Subcutaneous abdominal adipose tissue (tissue), 5 donors: ENCODE data around the gene RASL12.

ENCODE experiments used
- H3K27ac ChIP-seq: one replicate; pipeline ENCODE4 v1.7.0; 2013; ENCODE audit warnings: low read depth, mild to moderate bottlenecking, inconsistent platforms, low read length, moderate library complexity
- H3K27me3 ChIP-seq, 5 donors: one replicate each; pipeline ENCODE4 v1.7.0; 2013; ENCODE audit warnings: low read length in 5 of 5, inconsistent platforms in 1 of 5; ENCODE audit not compliant: control insufficient read depth in 5 of 5, insufficient read depth in 4 of 5
- H3K36me3 ChIP-seq, 5 donors: one replicate each; pipeline ENCODE4 v1.7.0; 2013; ENCODE audit warnings: low read length in 5 of 5; ENCODE audit not compliant: control insufficient read depth in 5 of 5, insufficient read depth in 5 of 5
- H3K4me1 ChIP-seq, 5 donors: one replicate each; pipeline ENCODE4 v1.7.0; 2013; ENCODE audit warnings: low read length in 5 of 5, mild to moderate bottlenecking in 3 of 5, moderate library complexity in 1 of 5; ENCODE audit not compliant: control insufficient read depth in 5 of 5, insufficient read depth in 5 of 5
- H3K4me3 ChIP-seq, 5 donors: one replicate each; pipeline ENCODE4 v1.7.0; 2013; ENCODE audit warnings: low read length in 5 of 5, low read depth in 1 of 5
- H3K9ac ChIP-seq, 5 donors: one replicate each; pipeline ENCODE4 v1.7.0; 2013; ENCODE audit warnings: low read length in 5 of 5, mild to moderate bottlenecking in 4 of 5, moderate library complexity in 3 of 5
- H3K9me3 ChIP-seq, 5 donors: one replicate each; pipeline ENCODE4 v1.7.0; 2013; ENCODE audit warnings: low read length in 5 of 5; ENCODE audit not compliant: control insufficient read depth in 5 of 5
- donor health status: healthy.
- donor health status: healthy.
- donor health status: healthy.
- donor health status: healthy.
- donor health status: healthy.

The RASL12 gene

DNA sequence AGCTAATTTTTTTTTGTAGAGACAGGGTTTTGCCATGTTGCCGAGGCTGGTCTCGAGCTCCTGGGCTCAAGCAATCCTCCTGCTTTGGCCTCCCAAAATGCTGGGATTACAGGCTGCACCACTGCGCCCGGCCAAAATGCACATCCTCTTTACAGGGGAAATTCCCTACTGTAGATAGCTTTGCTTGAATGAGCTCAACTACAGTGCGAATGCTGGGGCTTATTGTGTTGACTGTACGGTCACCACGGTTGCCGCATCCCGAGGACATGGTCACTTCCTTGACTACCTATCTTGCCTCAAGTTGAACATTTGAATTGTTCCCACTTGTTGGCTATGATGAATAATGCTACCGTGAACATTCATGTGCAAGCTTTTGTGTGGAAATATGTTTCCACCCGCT is 33.1 kb downstream of the RASL12 start:
- Histone ChIP-seq H3K9me3 (no peaks in the 10 kb centered on the region), H3K4me3 (no peak overlapping the region), H3K27me3 (peaks cover 0 to 4% (median 0%) of the 10 kb centered on the region in 5 donors), H3K36me3 (no peaks in the 10 kb centered on the region), H3K9ac (no peak overlapping the region), H3K4me1 (peaks cover 0 to 9% (median 6%) of the 10 kb centered on the region in 5 donors), H3K27ac (no peak overlapping the region)

DNA sequence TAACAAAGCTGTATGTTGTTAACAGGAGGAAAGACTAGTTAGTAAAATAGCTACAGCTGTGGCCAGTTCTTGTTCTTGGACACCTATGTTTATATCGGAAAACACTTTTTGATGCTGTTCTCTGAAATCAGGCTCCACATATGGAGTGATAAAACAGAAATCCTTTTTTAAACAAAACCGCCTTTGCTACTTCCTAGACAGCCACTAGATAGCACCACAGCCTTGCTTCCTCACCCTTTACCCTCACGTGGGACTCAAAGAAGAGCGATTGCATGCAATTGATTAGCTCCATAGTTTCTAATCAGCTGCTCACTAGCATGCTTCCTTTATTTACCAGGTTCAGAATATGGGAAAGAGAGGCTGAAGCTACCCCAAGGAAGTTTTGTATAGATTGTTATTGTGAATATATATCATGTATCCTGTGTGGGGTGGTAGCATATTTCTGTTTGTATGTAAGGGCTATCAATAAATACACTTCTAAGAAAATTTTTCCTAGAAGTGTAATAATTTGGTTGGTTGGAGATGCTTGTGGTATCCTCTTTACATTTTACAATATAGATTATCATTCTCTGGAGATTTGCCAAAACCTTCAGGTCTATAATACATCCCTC is 34.0 kb downstream of the RASL12 start:
- H3K27me3 ChIP-seq = peaks cover 0 to under 1% (median 0%) of the 10 kb centered on the region in 5 donors
- H3K9ac ChIP-seq = no peak overlapping the region
- no peak overlapping the region for H3K4me3 ChIP-seq
- H3K4me1 ChIP-seq = peaks cover 0 to 12% (median 9%) of the 10 kb centered on the region in 5 donors
- H3K36me3 ChIP-seq = no peaks in the 10 kb centered on the region
- H3K27ac ChIP-seq = no peak overlapping the region
- H3K9me3 ChIP-seq = no peaks in the 10 kb centered on the region

DNA sequence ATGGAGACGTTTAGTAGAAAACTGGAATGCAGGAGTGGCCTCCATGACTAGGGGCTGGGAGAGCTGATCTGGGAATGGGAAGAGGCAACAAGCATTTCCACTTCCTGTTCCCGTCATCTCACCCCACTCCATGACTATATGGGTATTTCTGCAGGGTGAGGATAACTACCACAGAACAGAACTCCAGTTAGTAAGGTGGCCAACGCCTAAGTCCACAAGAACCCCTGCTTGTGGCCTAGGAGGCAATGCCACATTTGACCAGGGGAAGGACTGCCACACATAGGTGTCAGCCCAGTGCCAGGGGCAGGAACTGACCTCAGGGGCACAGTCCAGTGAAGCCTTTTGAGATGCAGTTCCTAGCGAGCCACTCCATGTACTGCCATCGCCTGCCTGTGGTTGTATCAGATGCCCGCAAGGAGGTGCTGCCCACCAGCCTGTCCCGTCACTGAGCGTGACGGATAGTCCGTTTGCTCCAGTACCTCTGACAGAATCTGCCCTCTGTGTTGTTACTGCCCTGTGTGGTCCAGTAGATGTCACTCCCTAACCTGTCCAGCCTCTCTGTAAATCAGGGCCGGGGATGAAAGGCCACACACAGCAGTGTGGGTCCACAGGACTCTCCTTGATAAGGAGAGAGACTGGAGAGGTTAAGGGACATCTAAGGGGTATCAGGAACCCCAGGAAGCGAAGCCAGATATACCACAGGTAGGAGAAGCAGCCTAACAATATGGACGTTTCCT is 34.8 kb downstream of the RASL12 start:
- H3K9me3 ChIP-seq = no peaks in the 10 kb centered on the region
- no peaks in the 10 kb centered on the region for H3K36me3 ChIP-seq
- H3K4me3 ChIP-seq = no peak overlapping the region
- H3K4me1 ChIP-seq = peaks cover 0 to 20% (median 17%) of the 10 kb centered on the region in 5 donors
- no peak overlapping the region for H3K27ac ChIP-seq
- no peak overlapping the region for H3K9ac ChIP-seq
- no peaks in the 10 kb centered on the region for H3K27me3 ChIP-seq

GRCh38 chr15:65029736-65030208 is 38.0 kb downstream of the RASL12 start:
- peak overlapping the region in 3 of 5 donors; percentile 80 to 94 (median 87) for H3K4me3 ChIP-seq
- peaks cover 5 to 15% (median 13%) of the 10 kb centered on the region in 5 donors for H3K36me3 ChIP-seq
- H3K9me3 ChIP-seq = no peaks in the 10 kb centered on the region
- no peak overlapping the region for H3K9ac ChIP-seq
- H3K27me3 ChIP-seq = no peaks in the 10 kb centered on the region
- H3K27ac ChIP-seq = no peak overlapping the region
- peaks cover 0 to 27% (median 20%) of the 10 kb centered on the region in 5 donors for H3K4me1 ChIP-seq

DNA sequence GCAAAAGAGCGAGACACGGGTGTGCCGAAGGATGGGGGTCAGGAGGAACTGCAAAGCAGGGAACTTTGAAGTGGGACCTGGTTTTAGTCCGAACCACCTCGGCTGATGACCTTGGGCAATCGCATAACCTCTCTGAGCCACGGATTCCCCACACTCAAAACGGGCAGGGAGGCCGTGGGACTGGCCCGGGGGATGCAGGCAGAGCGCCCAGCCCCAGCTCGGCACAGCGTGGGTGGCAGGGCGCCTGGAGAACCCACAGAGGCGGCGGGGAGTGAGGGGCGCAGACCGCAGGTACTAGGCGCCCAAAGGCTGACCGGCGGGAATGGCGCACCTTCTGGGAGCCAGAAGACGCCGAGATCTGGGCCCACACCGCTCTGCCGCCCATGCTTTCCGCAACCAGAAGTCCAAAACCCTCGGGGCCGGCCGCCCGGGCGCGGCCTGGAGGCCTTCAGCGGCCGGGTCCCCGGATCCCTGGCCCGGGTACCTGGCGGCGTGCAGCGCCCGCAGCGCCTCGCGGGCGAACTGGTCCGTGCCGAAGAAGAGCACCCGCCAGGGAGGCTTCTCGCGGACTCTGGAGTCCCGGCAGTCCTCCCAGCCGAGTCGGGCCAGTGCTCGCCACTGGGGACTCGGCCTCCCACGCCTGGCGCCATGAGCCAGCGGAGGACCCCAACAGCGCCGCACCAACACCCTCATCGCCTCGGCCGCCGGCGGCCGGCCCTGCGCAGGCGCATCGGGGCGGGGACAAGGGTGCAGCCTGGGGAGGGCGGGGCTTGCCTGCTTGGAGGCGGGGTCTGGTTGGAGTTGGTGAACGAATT is 38.7 kb downstream of the RASL12 start, which contains the start of gene MTFMT:
TSS of gene MTFMT (minus strand) at position 719 of the 815 bp plus-strand sequence. CDS start at position 693, 26 bp downstream.
- Histone ChIP-seq H3K27ac (no peak within 1 kb of the TSS), H3K27me3 (no peaks in the 10 kb centered on the region), H3K9ac (peak within 1 kb of the TSS; percentile 52 to 96 (median 92)), H3K36me3 (peaks cover 5 to 21% (median 17%) of the 10 kb centered on the region in 5 donors), H3K4me3 (peak within 1 kb of the TSS; percentile 80 to 94 (median 87)), H3K9me3 (no peaks in the 10 kb centered on the region), H3K4me1 (peaks cover 0 to 27% (median 20%) of the 10 kb centered on the region in 5 donors)

DNA sequence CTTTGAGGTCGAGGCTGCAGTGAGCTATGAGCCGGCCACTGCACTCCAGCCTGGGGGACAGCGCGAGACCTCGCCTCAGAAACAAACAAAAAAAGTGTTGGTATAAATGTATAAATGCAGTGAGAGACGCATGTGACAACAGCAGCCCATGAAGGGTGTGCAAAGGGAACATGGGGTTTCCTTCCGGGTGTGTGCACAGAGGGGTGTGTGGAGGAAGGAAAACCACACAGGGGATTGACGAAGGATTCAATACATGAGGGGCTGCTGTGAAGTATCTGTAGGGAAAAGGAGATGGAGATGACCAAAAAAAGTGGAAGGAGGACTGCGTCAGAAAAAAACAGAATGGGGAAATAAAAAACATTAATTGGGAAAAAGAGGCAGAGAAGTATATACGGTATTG is 39.5 kb downstream of the RASL12 start:
- no peak overlapping the region for H3K27ac ChIP-seq
- no peaks in the 10 kb centered on the region for H3K27me3 ChIP-seq
- H3K9me3 ChIP-seq = no peaks in the 10 kb centered on the region
- H3K36me3 ChIP-seq = peaks cover 5 to 24% (median 22%) of the 10 kb centered on the region in 5 donors
- H3K9ac ChIP-seq = peak overlapping the region; percentile 19 to 96 (median 92)
- H3K4me3 ChIP-seq = peak overlapping the region; percentile 80 to 94 (median 87)
- H3K4me1 ChIP-seq = peaks cover 0 to 24% (median 18%) of the 10 kb centered on the region in 5 donors

- H3K9ac ChIP-seq = no peak overlapping the region
- H3K36me3 ChIP-seq = peaks cover 5 to 25% (median 22%) of the 10 kb centered on the region in 5 donors
- peaks cover 0 to 18% (median 18%) of the 10 kb centered on the region in 5 donors for H3K4me1 ChIP-seq
- H3K9me3 ChIP-seq = no peaks in the 10 kb centered on the region
- no peak overlapping the region for H3K27ac ChIP-seq
- H3K4me3 ChIP-seq = peak overlapping the region in 3 of 5 donors; percentile 80 to 94 (median 87)
- no peaks in the 10 kb centered on the region for H3K27me3 ChIP-seq
Observed at GRCh38 chr15:65027593-65027992, 40.2 kb downstream of the RASL12 start.

DNA sequence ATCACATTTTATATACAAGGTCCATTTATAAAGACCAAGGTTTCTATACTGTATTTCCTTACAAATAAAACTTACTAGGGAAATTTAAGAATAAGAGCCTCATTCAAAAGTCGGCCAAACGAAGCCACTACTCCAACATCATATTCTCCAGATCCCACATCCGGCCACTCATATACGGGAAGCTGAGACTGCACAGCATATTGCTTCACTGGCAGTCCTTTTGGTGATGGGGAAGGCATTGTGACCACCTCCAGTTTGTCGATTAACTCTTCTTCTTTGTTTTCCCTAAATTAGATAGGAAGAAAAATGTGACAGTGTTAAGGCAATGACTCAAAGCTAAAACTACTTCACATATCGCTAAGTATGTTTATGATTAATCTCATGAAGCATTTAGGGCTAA is 41.0 kb downstream of the RASL12 start:
- Histone ChIP-seq H3K4me1 (peaks cover 0 to 18% (median 18%) of the 10 kb centered on the region in 5 donors), H3K9ac (no peak overlapping the region), H3K36me3 (peaks cover 5 to 25% (median 22%) of the 10 kb centered on the region in 5 donors), H3K9me3 (no peaks in the 10 kb centered on the region), H3K27me3 (no peaks in the 10 kb centered on the region), H3K4me3 (no peak overlapping the region), H3K27ac (no peak overlapping the region)

DNA sequence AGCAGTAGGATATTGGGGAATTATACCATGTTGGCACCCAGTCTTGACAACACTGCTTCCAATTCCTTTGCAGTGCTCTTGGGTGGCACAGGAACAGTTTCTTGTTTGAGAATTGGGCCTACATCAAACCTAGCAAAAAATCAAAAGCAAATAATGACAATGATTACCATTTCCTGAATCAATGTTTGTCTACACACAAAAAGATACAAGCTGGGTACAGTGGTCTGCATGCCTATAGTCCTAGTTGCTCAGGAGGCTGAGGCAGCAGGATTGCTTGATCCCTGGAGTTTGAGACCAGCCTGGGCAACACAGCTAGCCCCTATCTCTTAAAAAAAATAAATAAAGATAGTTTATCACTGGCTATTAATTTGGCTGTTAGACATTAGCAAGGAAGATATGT is 46.3 kb downstream of the RASL12 start:
- no peaks in the 10 kb centered on the region for H3K9me3 ChIP-seq
- H3K4me3 ChIP-seq = no peak overlapping the region
- no peaks in the 10 kb centered on the region for H3K27me3 ChIP-seq
- H3K4me1 ChIP-seq = no peaks in the 10 kb centered on the region
- H3K36me3 ChIP-seq = peaks cover 42 to 57% (median 53%) of the 10 kb centered on the region in 5 donors
- H3K9ac ChIP-seq = no peak overlapping the region
- H3K27ac ChIP-seq = no peak overlapping the region
